PFSK-1 (cell line): ENCODE data around the gene SDK1.

Experiments used
- FOXP2 ChIP-seq: optimal IDR thresholded peaks from 2 replicates; pipeline ENCODE3; 2011; ENCODE audit warnings: borderline replicate concordance, control low read depth, inconsistent platforms; ENCODE audit not compliant: insufficient read depth; ENCODE audit errors: extremely low read length, extremely low read depth
- POLR2AphosphoS5 ChIP-seq: IDR thresholded peaks from 2 replicates; pipeline ENCODE4 v1.6.1; 2012; ENCODE audit warnings: low read depth, mild to moderate bottlenecking, control low read depth, low read length, moderate library complexity
- REST ChIP-seq, 2 experiments: IDR thresholded peaks; 2 replicates each; pipeline versions ENCODE4 v1.6.1 to v1.8.0; 2011 to 2012; ENCODE audit warnings: low read depth in 2 of 2, low read length in 2 of 2, control low read depth in 1 of 2, inconsistent platforms in 1 of 2, mild to moderate bottlenecking in 1 of 2, moderate library complexity in 1 of 2; ENCODE audit not compliant: insufficient read depth in 1 of 2
- SIN3A ChIP-seq: IDR thresholded peaks from 2 replicates; pipeline ENCODE4 v1.6.1; 2012; ENCODE audit warnings: mild to moderate bottlenecking, low read length, moderate library complexity, borderline replicate concordance; ENCODE audit not compliant: insufficient read depth
- TAF1 ChIP-seq: IDR thresholded peaks from 2 replicates; pipeline ENCODE4 v1.6.1; 2012; ENCODE audit warnings: low read length, control low read depth, borderline replicate concordance; ENCODE audit not compliant: insufficient read depth

SDK1 gene

GRCh38 chr7:3688842-3689241, 387.8 kb downstream of the SDK1 start:
- no peak for TF ChIP-seq POLR2AphosphoS5
- no peak for TF ChIP-seq REST (IDR thresholded peaks at IDR 0.05; ENCODE audit: insufficient read depth in 1 of 2, low read depth in 2 of 2, low read length in 2 of 2)
- no peak for TF ChIP-seq FOXP2
- no peak for TF ChIP-seq TAF1
- no peak for TF ChIP-seq SIN3A

- TF ChIP-seq POLR2AphosphoS5 = no peak
- TF ChIP-seq TAF1 = no peak
- TF ChIP-seq REST (IDR thresholded peaks at IDR 0.05; ENCODE audit: insufficient read depth in 1 of 2, low read depth in 2 of 2, low read length in 2 of 2) = no peak
- TF ChIP-seq SIN3A = no peak
- no peak for TF ChIP-seq FOXP2
These were observed 390.6 kb downstream of the SDK1 start for GRCh38 chr7:3691478-3692158.

- TF ChIP-seq FOXP2 (no peak), SIN3A (no peak), REST (IDR thresholded peaks at IDR 0.05; ENCODE audit: insufficient read depth in 1 of 2, low read depth in 2 of 2, low read length in 2 of 2) (no peak), POLR2AphosphoS5 (no peak), TAF1 (no peak)
These were observed 394.6 kb downstream of the SDK1 start for GRCh38 chr7:3695602-3696001.

GRCh38 chr7:3696113-3696512, 395.1 kb downstream of the SDK1 start:
- TF ChIP-seq POLR2AphosphoS5 (no peak), SIN3A (no peak), TAF1 (no peak), REST (IDR thresholded peaks at IDR 0.05; ENCODE audit: insufficient read depth in 1 of 2, low read depth in 2 of 2, low read length in 2 of 2) (no peak), FOXP2 (no peak)

GRCh38 chr7:3697472-3697871, 396.4 kb downstream of the SDK1 start:
- TF ChIP-seq REST (IDR thresholded peaks at IDR 0.05; ENCODE audit: insufficient read depth in 1 of 2, low read depth in 2 of 2, low read length in 2 of 2) (no peak), POLR2AphosphoS5 (no peak), TAF1 (no peak), SIN3A (no peak), FOXP2 (no peak)
